BE2C (cell line): Measurements from ENCODE around the gene HMX2.

Source experiments
- DNase-seq: peaks from one replicate; pipeline ENCODE4 v3.0.0-alpha.2; 2020
- H3K27me3 ChIP-seq: fragments of 250-450 bp; sonication (Bioruptor Pico); 2 replicates; pipeline ENCODE4 v1.5.1; 2020; ENCODE audit warnings: mild to moderate bottlenecking
- H3K36me3 ChIP-seq: fragments of 250-450 bp; sonication (Bioruptor Pico); 2 replicates; pipeline ENCODE4 v1.5.1; 2020; ENCODE audit warnings: mild to moderate bottlenecking
- H3K4me1 ChIP-seq: fragments of 250-450 bp; sonication (Bioruptor Pico); 2 replicates; pipeline ENCODE4 v1.5.1; 2020
- H3K4me3 ChIP-seq: 2 replicates; pipeline ENCODE4 v1.5.1; 2011; ENCODE audit warnings: low read depth, low read length
- H3K9me3 ChIP-seq: fragments of 250-450 bp; sonication (Bioruptor Pico); 2 replicates; pipeline ENCODE4 v1.5.1; 2020
- TF ChIP-seq, protein P1 (sequence below): IDR thresholded peaks from 2 replicates; pipeline ENCODE4 v1.5.1; 2012; ENCODE audit warnings: mild to moderate bottlenecking, low read depth, low read length

Gene HMX2

DNA sequence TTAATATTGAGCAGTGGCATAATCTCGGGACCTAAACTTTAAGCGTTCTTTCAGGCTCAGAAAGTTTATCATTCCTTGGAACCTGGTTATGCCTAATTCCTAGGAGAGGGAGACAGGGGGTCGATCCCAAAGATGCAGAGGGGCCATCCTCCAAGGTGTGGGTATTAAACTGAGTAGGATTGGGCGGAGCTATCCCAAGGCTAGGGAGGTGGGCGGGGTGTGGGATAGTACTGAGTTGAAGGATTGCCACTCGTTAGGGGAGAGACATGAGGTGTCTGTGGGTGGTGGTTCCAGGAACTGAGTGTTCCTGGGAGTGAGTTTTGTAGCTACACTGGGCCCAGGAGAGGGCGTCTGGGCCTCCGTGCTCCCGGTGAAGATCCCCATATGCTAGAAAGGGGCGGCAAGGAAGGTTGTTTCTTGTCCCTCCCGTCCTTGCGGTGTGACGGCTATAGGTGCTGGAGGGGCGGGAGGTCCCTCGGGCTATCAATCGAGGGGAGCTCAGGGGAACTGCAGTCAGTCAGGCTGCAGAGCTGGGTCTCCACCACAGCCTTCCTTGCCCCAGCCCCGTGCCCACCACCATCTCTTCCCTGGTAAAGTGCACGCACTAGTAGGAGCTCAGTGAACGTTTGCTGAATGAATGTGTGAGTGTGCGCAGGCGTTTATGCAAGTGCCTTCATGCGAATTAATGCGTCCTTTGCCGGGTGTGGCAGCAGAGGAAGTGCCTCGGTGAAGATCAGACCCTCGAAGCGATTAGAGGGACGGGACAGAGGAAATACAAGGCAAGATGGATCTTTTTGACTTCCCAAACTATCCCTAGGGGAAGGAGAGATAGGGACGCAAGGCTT is 3.0 kb upstream of the HMX2 start:
- H3K36me3 ChIP-seq = no peaks in the 10 kb centered on the region
- H3K9me3 ChIP-seq = 0 out of 2 replicates have a peak, but pooled peaks cover 2% of the 10 kb centered on the region
- TF ChIP-seq, protein P1, sequence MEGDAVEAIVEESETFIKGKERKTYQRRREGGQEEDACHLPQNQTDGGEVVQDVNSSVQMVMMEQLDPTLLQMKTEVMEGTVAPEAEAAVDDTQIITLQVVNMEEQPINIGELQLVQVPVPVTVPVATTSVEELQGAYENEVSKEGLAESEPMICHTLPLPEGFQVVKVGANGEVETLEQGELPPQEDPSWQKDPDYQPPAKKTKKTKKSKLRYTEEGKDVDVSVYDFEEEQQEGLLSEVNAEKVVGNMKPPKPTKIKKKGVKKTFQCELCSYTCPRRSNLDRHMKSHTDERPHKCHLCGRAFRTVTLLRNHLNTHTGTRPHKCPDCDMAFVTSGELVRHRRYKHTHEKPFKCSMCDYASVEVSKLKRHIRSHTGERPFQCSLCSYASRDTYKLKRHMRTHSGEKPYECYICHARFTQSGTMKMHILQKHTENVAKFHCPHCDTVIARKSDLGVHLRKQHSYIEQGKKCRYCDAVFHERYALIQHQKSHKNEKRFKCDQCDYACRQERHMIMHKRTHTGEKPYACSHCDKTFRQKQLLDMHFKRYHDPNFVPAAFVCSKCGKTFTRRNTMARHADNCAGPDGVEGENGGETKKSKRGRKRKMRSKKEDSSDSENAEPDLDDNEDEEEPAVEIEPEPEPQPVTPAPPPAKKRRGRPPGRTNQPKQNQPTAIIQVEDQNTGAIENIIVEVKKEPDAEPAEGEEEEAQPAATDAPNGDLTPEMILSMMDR = peak; percentile 31
- peaks cover 100% of the 10 kb centered on the region for H3K27me3 ChIP-seq
- no peak overlapping the region for H3K4me3 ChIP-seq
- peaks cover 2% of the 10 kb centered on the region; the same call in 1 of the 2 replicates for H3K4me1 ChIP-seq
- no peak for DNase-seq

DNA sequence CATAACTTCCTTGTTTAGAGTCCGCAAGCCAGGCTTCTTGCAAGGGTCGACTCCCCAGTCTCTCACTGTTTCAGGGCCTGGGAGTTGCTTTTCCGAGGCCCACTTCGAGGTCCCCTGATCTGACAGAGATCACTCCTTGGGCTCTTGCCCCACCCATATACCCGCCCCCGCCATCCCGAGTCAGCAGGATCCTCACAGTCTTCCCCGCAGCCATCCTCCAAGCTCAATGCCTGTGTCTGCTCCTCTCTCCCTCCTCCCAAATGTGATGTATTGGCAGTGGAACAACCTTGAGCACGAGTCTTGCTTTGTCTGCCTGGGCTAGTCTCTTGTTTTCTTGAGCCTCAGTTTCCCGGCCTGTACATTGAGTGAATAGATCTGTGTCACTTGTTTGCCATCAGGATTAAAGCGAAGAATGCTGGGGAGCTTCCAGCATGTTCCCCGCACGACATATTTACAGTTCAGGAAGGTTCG is 2.4 kb upstream of the HMX2 start:
- no peaks in the 10 kb centered on the region for H3K36me3 ChIP-seq
- peaks cover 98% of the 10 kb centered on the region for H3K27me3 ChIP-seq
- no peak for DNase-seq
- no peak overlapping the region for H3K4me3 ChIP-seq
- TF ChIP-seq, protein P1 = no peak
- 0 out of 2 replicates have a peak, but pooled peaks cover 2% of the 10 kb centered on the region for H3K9me3 ChIP-seq
- H3K4me1 ChIP-seq = peaks cover 2% of the 10 kb centered on the region; the same call in 1 of the 2 replicates

- peaks cover 2% of the 10 kb centered on the region; the same call in 1 of the 2 replicates for H3K4me1 ChIP-seq
- 0 out of 2 replicates have a peak, but pooled peaks cover 2% of the 10 kb centered on the region for H3K9me3 ChIP-seq
- TF ChIP-seq, protein P1 = no peak
- no peaks in the 10 kb centered on the region for H3K36me3 ChIP-seq
- peaks cover 91% of the 10 kb centered on the region for H3K27me3 ChIP-seq
- DNase-seq = no peak
- H3K4me3 ChIP-seq = no peak overlapping the region
Observed at GRCh38 chr10:123146013-123146893, 1.7 kb upstream of the HMX2 start.

GRCh38 chr10:123146894-123147634 is 872 bp upstream of the HMX2 start:
- Histone ChIP-seq H3K9me3 (0 out of 2 replicates have a peak, but pooled peaks cover 2% of the 10 kb centered on the region), H3K27me3 (peaks cover 83% of the 10 kb centered on the region), H3K4me3 (no peak overlapping the region), H3K36me3 (no peaks in the 10 kb centered on the region), H3K4me1 (peaks cover 2% of the 10 kb centered on the region; the same call in 1 of the 2 replicates)
- TF ChIP-seq, protein P1 = no peak
- no peak for DNase-seq

GRCh38 chr10:123148414-123149161 is 652 bp downstream of the HMX2 start:
- Histone ChIP-seq H3K36me3 (no peaks in the 10 kb centered on the region), H3K4me1 (peaks cover 2% of the 10 kb centered on the region; the same call in 1 of the 2 replicates), H3K4me3 (peak overlapping the region; percentile 33), H3K9me3 (0 out of 2 replicates have a peak, but pooled peaks cover 2% of the 10 kb centered on the region), H3K27me3 (peaks cover 68% of the 10 kb centered on the region)
- DNase-seq = no peak
- TF ChIP-seq, protein P1 = no peak
